HG03135 (cell line): ENCODE measurements around the gene UNC5C.
A peak's percentile ranks its signal among the peaks of the same experiment; 100 is the strongest.
"Not testable (repeated sequence)": the region's sequence is repeated elsewhere in the genome, so short reads cannot be mapped to it uniquely, and the experiment has no call there.

Experiments
- ATAC-seq: cut with Tn5 transposase; IDR thresholded peaks from one replicate; pipeline ENCODE4 v1.9.1; 2021; ENCODE audit warnings: mild to moderate bottlenecking, moderate library complexity; ENCODE audit not compliant: unreplicated experiment

UNC5C gene

GRCh38 chr4:95186666-95187065 is 362.1 kb downstream of the UNC5C start:
- ATAC-seq, result no peak

- ATAC-seq, result no peak
Observed at GRCh38 chr4:95183656-95184408, 364.9 kb downstream of the UNC5C start.

GRCh38 chr4:95181996-95182306 is 366.8 kb downstream of the UNC5C start:
- no peak for ATAC-seq

DNA sequence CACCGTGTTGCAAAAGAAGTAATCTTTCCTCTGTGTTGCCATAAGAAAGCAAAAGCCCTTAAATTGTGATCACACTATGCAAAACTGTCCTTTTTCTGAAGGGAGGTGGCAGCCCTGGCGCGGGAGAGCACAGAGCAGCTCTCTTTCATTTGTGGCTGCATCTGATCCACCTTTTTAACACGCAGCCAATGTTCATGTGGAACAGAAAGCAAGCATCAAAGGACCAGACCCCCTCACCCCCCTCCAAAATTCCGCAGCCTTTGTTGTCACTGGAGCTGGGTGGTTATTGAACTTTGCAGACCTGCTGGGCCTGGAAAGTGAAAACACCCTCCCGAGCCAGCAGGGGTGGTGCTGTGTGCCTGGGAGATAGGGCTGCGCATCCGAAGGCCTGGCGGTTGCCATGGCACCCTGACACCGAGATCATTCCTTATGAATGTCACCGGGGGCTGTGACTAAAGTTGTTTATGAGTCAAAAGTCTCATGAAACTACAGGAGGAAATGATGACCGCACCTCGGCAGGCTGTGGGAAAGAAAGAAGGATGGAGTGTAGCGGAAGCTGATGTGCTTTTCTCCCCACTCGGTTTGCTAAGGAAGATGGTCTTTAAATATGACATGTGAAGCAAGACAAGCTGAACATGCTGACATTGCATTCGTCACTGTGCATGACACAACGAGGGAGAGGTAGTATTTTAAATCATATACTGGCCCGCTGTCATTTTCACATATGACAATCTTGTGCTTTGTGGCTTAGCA is 367.4 kb downstream of the UNC5C start:
- ATAC-seq, result no peak

DNA sequence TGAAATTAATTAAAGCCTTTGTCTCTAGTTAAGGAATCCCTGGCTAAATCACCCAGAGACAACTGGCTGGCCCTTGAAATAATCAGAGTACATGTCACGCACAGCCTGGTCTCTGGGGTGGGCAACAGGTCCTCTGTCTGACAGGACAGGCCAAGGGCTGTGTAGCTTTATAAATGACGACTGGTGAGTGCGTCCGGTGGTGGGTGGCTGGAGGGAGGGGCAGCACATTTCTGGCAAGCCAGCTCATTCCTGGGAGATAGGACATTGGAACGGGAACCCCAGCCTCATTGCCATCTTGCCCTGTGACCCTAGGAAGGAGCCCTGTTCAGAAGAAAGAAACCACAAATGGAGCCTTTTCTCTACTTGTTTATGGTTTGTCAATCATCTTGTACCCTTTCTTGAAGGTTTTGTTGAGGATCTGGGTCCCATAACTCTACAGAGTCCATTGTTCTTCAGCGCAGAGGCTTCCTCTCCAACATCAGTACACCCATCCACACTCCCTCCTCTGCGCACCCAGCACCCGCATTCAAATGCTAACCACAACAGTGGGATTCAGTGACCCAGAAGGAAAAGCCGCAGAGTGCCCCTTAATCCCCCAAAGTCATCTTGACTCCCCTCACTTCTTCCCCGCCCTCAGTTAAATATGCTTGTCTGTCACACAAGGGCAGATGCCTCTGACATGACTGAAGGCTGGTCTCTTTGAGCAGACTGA is 368.1 kb downstream of the UNC5C start:
- ATAC-seq, result no peak

GRCh38 chr4:95178938-95179337 is 369.8 kb downstream of the UNC5C start:
- no peak for ATAC-seq

GRCh38 chr4:95171377-95171776 is 377.4 kb downstream of the UNC5C start:
- not testable (repeated sequence) for ATAC-seq

DNA sequence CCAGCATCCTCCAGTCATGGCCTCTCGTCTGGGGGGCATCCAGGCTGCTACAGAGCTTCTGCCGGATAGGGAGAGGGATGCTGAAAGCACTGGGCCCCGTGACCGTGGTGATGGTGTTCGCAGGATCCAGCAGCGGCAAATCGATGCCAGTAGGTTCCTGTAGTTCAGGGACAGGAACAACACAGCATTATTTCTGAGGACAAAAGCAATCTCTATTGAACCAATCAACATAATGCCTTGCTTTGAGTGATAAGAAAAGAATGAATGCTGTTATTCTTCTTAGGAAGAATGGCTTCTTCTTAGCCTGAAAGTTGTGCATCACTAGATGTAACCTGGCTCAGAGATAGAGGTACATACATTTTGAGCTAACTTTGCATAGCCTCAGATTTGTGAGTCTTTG is 378.6 kb downstream of the UNC5C start:
- ATAC-seq, result no peak

DNA sequence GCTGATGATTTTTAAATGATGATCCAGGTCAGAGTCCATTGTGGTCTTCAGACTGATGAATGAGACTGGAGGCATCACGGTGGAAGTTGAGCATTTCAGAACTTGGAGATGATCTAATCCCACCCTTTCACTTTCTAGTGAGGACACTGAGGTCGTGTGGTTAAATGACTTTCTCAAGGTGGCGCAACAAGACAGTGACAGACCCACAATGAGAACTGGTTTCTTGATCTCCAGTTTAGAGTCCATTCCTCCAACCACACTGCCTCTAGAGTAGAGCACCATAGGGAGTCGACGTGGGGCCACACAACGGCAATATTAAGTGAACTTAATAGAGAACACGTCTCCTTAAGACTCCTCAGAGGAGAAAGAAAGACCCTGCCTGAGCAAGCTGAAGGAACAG is 381.0 kb downstream of the UNC5C start:
- no peak for ATAC-seq

DNA sequence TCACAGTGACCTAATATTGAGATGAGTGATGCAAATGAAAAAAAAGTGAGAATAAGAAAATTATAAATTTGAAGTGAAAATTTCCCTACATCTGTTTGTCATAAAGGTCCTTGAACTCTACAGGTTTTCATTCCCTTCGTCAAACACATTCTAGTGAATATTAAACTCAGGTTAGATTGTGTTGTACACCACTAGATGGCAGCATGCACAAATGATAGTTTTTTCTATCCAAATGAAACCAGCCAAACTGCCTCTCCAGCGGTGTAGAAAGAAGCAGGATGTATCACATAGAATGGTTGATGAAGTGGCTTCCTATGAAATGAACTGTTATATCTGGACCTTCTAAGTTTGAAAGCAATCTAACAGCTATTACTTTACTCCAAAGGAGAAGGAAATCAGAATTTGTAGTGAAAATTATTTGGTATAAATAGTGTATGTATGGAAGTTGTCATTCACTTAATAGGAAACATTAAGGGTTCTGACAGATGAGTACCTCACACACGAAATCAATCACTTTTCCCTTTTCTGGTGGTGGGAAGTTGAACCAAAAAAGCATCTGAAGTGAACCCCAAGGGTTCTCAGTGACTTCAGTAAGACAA is 382.7 kb downstream of the UNC5C start:
- ATAC-seq, result peak; percentile 74

GRCh38 chr4:95162867-95163266 is 385.9 kb downstream of the UNC5C start:
- no peak for ATAC-seq

GRCh38 chr4:95161781-95162469 is 386.8 kb downstream of the UNC5C start:
- no peak for ATAC-seq

DNA sequence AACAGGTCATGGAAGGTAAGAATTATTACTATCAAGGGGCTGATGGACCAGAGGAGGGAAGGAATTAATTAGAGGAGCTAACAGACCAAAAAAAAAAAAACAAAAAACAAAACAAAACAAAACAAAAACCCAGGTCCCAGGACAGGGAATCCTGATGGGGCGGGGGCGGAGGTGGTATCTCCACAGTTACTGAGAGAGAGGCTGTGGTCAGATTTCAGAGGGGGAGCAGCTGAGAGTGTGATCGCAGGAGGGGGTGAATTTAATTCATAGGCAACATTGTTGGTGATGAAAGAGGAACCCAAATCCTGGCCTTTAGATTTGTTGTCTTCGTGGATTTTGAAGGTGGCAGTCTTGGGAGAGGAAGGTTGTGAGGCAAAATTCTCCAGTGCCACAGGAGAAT is 389.4 kb downstream of the UNC5C start:
- no peak for ATAC-seq

GRCh38 chr4:95158626-95159025 is 390.1 kb downstream of the UNC5C start:
- no peak for ATAC-seq

DNA sequence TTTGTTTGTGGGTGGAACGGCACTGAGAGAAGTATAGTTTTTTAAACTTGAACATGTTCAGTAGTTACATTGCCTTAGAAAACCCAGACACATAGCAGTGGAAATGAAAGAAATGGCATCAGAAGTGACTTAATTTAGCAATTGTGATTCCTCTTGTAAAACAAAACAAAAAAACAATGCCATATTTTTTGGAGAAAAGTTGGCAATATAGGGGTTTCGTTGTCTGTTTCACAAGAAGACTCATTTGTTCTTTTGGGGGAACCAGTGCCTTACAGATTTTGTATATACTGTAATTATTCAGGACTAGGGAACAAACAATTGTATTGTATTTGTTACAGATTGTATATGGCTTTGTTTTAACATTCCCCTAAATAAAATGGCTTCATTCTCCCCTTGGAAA is 390.7 kb downstream of the UNC5C start:
- no peak for ATAC-seq

DNA sequence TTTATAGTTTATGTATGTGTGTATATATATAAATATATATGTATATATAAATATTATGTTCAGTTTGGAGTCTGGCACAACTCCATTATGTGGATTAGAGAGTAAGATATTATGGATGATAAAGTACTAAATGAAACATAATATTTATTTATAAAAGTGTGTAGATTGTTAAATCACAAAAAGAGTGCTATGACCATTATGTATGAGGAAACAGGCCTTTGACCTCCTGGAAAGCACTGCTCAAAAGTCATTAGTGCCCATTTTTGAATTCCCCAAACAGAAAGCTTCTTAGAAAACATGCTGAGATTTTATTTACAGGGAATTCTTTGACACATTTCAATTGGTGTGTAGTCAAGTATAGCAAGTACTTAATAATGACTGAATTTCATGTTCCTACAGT is 391.2 kb downstream of the UNC5C start:
- no peak for ATAC-seq

DNA sequence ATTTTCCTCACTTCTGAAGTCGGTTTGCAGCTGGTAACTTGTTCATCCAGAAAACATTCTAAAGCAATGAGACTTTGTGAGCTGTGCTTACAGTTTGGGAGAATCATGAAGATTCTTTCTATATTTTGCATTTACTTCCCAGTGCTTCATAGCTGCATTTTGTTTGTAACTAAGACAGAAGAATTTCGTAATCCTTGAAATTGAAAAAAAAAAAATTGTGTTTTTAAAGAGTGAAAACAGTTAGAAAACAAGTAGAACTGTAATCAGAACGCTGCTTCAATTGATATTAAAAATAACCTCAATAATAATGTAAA is 392.4 kb downstream of the UNC5C start:
- ATAC-seq, result no peak

DNA sequence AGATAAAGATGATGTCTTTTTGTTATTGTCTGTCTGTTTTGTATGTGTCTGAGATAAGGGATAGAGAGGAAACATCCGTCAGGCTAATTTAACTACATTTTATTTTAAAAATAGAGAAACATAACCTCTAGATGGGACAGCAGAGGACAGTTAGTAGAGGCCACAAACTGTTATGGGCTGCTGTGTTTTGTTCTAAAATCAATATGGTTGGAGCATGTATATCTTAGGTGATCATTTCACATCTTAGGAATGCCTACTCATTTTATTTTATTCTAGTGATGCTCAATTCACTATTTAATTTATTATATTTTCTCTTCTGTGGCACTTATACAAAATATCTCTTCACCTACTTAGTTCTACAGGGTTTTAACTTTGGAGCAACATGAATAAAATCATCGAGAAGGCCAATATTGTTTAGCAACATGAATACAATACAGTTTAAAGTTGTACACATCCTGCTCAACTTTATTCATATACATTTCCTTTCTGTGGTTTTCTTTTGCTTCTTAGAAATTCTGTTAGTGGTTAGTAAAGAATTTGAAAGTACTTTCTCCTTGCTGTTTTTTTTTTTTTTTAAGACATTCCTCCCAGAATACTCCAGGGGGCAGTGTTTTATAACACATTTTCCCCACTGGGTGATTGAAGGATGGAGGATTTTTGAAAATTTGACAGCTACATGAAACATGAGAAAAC is 392.9 kb downstream of the UNC5C start:
- no peak for ATAC-seq

GRCh38 chr4:95153182-95153581 is 395.6 kb downstream of the UNC5C start:
- ATAC-seq, result no peak

DNA sequence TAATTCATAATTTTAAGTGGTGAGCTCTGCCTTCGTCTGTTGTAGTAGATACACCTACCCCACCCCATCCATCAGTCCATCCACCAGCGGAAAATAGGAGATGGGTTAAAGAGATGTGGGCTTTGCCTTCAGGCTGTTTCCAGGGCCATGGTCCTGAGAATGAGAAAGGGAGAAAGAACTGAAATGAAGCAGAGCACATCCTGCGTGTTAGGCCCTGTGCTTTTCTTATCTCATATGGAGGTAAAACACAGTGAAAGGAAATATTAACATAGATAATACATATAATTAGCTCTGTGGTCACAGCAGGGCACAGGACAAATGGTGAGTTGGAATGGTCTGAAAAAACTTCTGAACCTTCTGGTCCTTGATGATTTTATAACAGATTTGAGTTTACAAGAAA is 397.5 kb downstream of the UNC5C start:
- ATAC-seq, result no peak

- ATAC-seq, result no peak
Observed at GRCh38 chr4:95142932-95143331, 405.8 kb downstream of the UNC5C start.
